Mucosa of descending colon (tissue), 3 donors: ENCODE measurements around the gene TBC1D21. TPM values are rescaled to one million over a fixed set of nuclear protein-coding genes. Genes with fewer than 3 reads are reported as not detected.

Source experiments
- ATAC-seq: fragments of 200-7000 bp; cut with Tn5 transposase; one replicate; pipeline ENCODE4 v1.9.1; 2020; ENCODE audit warnings: mild to moderate bottlenecking, moderate library complexity
- DNase-seq, 3 donors: peaks; one replicate each; pipeline ENCODE4 v3.0.0-alpha.2; 2020
- H3K36me3 ChIP-seq: fragments of 200-600 bp; one replicate; pipeline ENCODE4 v1.8.0; 2021; ENCODE audit warnings: low read depth, mild to moderate bottlenecking
- H3K4me1 ChIP-seq: fragments of 200-600 bp; one replicate; pipeline ENCODE4 v1.8.0; 2021; ENCODE audit warnings: low read depth, mild to moderate bottlenecking
- H3K4me3 ChIP-seq: fragments of 200-600 bp; one replicate; pipeline ENCODE4 v1.8.0; 2021; ENCODE audit warnings: mild to moderate bottlenecking
- H3K9me3 ChIP-seq: fragments of 200-600 bp; one replicate; pipeline ENCODE4 v1.8.0; 2021; ENCODE audit warnings: mild to moderate bottlenecking
- CTCF ChIP-seq: fragments of 200-600 bp; IDR thresholded peaks from one replicate; pipeline ENCODE4 v1.8.0; 2022; ENCODE audit warnings: antibody characterized with exemption, mild to moderate bottlenecking
- intact Hi-C, 2 donors: fragments of 100-400 bp; cut with DNase I in 1 of 2; cut with micrococcal nuclease in 1 of 2; formaldehyde crosslinking; loops; one replicate each; pipeline versions ENCODE4 v1.11.0 to v1.11.1; 2022; cut with DNase I, micrococcal nuclease
- total RNA-seq, 3 donors: library from RNA; stranded (reverse); fragmentation: NEBNext Ultra II Directional in 2 of 3; extraction: Animal tissue kit (Norgen Biotek cat#: 25700) in 2 of 3; gene quantifications; one replicate each; pipeline versions ENCODE4 v1.2.1 to v1.2.4, GENCODE V29; 2021 to 2023
- donor health status: DM: no; HTN: no; CAD: no; lungs with moderate emphysema.
- donor health status: DM: no; HTN: no; CAD: no.
- donor health status: DM: no; HTN: yes; CAD: no.

Gene TBC1D21
- total RNA-seq, 3 donors from 2014 or later: not detected

GRCh38 chr15:73867956-73868355 is 5.4 kb upstream of the TBC1D21 start:
- H3K36me3 ChIP-seq: no peaks in the 10 kb centered on the region
- DNase-seq: no peak
- intact Hi-C loops: no loop called here
- TF ChIP-seq CTCF: no peak
- H3K9me3 ChIP-seq: no peaks in the 10 kb centered on the region
- H3K4me1 ChIP-seq: no peaks in the 10 kb centered on the region
- no peak for ATAC-seq
- no peak overlapping the region for H3K4me3 ChIP-seq

- no peak overlapping the region for H3K4me3 ChIP-seq
- no peak for ATAC-seq
- no peaks in the 10 kb centered on the region for H3K4me1 ChIP-seq
- no peaks in the 10 kb centered on the region for H3K9me3 ChIP-seq
- no peak for TF ChIP-seq CTCF
- no peaks in the 10 kb centered on the region for H3K36me3 ChIP-seq
- intact Hi-C loops: no loop called here
- no peak for DNase-seq
These were observed 4.0 kb upstream of the TBC1D21 start for GRCh38 chr15:73869216-73869995.

GRCh38 chr15:73870700-73871408 is 2.5 kb upstream of the TBC1D21 start:
- DNase-seq (peak in 1 of 3 donors; percentile 11), ATAC-seq (peak; percentile 81)
- intact Hi-C loops: no loop called here
- Histone ChIP-seq H3K4me1 (no peaks in the 10 kb centered on the region), H3K4me3 (no peak overlapping the region), H3K9me3 (no peaks in the 10 kb centered on the region), H3K36me3 (no peaks in the 10 kb centered on the region)
- TF ChIP-seq CTCF: no peak

DNA sequence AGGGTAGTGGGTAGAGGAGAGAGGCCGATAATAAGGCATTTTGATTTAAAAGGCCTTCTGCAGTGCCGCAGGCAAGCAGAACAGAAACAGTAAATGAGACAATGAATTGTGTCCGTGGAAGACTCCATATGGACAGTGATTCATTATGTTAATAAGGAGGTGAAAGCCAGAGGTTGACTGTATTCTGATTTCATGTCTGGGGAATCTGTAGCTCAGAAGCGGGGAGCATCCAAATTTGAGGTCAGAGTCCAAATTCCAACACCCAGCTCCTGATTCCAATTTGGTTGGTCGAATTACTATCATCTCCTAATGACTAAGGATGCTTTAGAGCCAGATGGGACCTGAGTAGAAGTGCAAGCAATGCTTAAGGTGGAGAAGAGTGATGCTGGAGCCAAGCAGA is 1.0 kb upstream of the TBC1D21 start:
- no peak overlapping the region for H3K4me3 ChIP-seq
- no peak for DNase-seq
- no peaks in the 10 kb centered on the region for H3K36me3 ChIP-seq
- TF ChIP-seq CTCF: no peak
- intact Hi-C loops: no loop called here
- no peaks in the 10 kb centered on the region for H3K4me1 ChIP-seq
- H3K9me3 ChIP-seq: no peaks in the 10 kb centered on the region
- ATAC-seq: no peak

DNA sequence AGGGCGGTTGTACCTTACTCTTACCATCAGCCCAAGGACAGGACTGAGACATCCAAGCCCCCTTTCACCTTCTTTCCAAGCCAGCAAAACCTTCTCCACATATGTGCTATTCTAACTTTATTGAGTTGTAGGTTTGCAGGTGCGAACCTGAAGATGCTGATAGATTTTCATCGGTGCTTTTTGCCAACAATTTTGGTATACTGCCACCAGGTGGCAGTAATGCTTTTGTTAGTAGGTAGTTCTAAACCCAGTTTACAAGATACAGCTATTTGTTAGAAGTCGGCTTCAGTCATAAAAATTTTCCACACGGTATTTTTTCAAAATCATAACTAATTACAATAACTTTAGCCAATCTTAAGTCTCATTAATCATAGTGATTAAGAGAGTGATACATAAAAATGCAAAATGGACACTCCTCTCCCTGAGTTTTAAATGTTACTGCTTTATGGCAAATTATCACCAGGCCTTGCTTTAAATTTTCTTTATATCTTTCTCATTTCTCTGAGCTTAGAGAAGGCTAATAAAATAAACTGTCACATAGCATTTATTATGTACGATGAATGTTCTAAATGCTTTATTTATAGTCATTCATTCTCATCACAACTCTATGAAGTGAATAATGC is 636 bp downstream of the TBC1D21 start:
- H3K4me3 ChIP-seq: no peak overlapping the region

More for the DNA sequence above, 636 bp downstream of the TBC1D21 start:
- DNase-seq (peak in 1 of 3 donors; percentile 57), ATAC-seq (no peak)
- Histone ChIP-seq H3K36me3 (no peaks in the 10 kb centered on the region), H3K9me3 (no peaks in the 10 kb centered on the region), H3K4me1 (no peaks in the 10 kb centered on the region)
- peak; percentile 44 for TF ChIP-seq CTCF
- intact Hi-C loops: no loop called here
